ENCODE results near the gene KCNN3.

DNA sequence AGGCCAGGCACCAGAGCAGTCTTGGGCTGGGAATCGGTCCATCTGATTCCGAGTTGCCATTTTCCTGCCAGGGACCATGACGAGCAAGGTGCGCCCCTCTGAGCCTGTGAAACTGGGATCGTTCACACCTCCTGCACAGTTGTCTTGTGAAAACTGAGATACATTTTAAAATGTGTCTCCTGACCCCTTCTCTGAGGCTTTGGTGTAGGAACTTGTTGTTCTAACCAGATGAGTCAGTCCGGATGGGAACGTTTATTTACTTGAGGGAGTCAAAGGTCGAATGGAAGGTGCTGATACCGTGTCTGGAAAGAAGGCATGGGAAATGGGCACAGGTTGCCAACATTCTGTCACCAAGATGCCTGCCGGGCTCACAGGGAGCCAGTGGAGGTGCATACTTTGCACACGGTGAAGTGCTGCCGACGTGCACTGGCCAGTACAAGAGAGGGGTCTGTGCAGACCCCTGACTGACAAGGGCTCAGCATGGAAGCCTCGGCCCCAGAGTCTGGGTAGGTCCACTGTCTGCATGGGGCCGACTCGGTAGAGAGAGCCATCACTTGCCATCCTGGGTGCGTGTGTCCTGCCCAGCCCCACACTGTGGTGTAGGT, 7.4 kb upstream of the KCNN3 start:
- TF ChIP-seq ARNTL (CRISPR knock-in tag; IDR thresholded peaks at IDR 0.05; ENCODE audit: borderline replicate concordance, low read depth) = no peak
- TF ChIP-seq, protein P1, sequence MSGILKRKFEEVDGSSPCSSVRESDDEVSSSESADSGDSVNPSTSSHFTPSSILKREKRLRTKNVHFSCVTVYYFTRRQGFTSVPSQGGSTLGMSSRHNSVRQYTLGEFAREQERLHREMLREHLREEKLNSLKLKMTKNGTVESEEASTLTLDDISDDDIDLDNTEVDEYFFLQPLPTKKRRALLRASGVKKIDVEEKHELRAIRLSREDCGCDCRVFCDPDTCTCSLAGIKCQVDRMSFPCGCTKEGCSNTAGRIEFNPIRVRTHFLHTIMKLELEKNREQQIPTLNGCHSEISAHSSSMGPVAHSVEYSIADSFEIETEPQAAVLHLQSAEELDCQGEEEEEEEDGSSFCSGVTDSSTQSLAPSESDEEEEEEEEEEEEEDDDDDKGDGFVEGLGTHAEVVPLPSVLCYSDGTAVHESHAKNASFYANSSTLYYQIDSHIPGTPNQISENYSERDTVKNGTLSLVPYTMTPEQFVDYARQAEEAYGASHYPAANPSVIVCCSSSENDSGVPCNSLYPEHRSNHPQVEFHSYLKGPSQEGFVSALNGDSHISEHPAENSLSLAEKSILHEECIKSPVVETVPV (CRISPR knock-in tag; IDR thresholded peaks at IDR 0.05) = no peak

All from SK-N-SH treated with all-trans-retinoic acid at 6 μM for 48 hours (cell line).